ENCODE data around the gene ZNF232.
A peak's percentile ranks its signal among the peaks of the same experiment; 100 is the strongest.
"Not testable (repeated sequence)": the region's sequence is repeated elsewhere in the genome, so short reads cannot be mapped to it uniquely, and the experiment has no call there.

Gene ZNF232

DNA sequence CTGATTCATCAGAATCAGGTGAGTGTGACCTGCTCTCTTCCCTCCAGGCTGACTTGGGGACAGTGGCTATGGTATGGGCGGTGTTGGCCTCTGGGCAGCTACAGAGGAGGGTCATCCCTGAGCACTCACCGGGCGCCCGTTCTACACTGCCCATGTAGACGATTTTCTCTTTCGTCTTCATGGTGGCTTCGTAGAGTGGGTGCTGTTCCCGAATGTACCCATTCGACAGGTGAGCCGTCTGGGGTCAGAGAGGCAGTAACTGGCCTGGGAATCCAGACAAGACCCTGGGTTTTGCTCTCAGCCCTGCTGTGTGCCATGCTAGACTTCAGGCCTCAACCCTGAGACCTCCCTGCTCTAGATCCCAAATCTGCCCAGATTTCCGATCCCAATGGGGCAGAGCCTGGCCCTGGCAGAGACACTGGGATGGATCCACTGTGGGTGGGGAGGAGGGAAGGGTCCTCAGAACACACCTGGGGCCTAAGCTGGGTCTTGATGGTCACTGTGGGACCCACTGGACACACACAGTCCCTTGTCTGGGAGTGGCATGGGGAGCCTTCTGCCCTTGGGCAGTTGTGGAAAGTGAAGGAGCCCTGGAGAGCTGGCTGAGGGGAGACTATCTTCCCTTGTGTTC is 17.3 kb upstream of the ZNF232 start:
- DNase-seq: no peak

GRCh38 chr17:5128387-5128786 is 16.7 kb upstream of the ZNF232 start:
- DNase-seq: not testable (repeated sequence)

DNA sequence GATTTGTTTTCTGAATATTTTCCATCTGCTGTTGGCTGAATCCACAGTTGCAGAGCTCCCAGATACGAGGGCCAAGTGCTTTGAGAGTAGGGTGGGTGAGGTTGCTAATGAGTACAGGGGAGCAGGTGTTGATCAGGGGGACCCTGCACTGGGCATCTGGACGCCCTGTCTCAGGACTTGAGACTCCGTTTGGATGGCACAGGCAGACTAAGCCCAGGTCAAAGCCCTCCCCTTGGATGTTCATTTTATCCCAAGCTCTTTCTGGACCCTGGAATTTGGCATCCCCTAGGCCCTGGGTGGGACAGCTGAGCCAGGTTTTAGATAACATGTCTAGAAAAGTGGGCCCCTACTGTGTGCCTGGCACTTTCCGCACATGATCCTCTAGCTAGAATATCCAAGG is 16.2 kb upstream of the ZNF232 start:
- no peak for DNase-seq

DNA sequence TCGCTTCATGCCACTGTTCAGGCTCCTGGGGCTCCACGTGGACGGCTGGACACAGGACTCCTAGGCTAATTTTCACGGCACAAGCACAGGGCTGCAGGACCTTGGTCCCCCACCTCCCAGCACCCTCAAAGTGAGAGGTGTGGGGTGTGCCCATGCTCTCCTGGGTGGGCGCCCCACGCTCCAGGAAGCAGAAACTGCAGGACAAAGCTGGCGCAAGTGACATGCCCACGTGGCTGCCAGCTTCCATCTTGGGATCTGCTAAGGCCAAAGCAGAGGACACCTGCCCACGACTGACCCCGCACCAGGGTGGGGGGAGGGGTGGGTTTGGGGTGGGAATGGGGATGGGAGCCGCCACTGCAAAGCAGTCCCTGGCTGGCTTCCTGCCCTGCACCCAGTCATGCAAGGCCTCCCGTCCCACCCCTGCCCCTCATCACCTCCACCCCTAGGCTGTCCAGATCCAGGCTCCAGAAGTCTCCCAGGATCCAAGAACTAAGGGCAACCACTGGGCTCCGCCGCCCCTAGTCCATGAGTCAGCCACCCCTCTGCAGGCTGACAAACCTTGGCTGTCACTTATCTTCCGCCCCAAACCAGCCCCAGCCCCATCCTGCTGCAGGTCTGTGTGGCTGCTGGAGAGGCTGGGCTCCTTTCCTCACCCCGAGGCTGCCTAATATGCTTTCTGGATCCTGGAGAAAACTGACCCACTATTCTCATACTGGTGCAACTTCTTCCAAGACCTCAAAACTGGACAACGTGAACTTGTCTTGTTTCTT is 15.2 kb upstream of the ZNF232 start:
- no peak for DNase-seq

DNA sequence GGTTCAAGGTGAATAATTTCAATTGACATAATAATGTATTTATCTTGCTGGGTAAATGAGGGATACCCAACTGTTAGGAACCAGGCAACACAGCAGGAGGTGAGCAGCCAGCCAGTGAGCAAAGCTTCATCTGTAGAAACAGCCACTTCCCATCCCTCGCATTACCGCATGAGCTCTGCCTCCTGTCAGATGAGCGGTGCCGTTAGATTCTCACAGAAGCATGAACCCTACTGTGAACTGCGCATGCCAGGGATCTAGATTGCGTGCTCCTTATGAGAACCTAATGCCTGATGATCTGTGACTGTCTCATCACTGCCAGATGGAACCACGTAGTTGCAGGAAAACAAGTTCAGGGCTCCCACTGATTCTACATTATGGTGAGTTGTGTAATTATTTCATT is 13.2 kb upstream of the ZNF232 start:
- DNase-seq: not testable (repeated sequence)

- peak; percentile 38 for DNase-seq
These were observed 12.6 kb upstream of the ZNF232 start for GRCh38 chr17:5124125-5124760.

DNA sequence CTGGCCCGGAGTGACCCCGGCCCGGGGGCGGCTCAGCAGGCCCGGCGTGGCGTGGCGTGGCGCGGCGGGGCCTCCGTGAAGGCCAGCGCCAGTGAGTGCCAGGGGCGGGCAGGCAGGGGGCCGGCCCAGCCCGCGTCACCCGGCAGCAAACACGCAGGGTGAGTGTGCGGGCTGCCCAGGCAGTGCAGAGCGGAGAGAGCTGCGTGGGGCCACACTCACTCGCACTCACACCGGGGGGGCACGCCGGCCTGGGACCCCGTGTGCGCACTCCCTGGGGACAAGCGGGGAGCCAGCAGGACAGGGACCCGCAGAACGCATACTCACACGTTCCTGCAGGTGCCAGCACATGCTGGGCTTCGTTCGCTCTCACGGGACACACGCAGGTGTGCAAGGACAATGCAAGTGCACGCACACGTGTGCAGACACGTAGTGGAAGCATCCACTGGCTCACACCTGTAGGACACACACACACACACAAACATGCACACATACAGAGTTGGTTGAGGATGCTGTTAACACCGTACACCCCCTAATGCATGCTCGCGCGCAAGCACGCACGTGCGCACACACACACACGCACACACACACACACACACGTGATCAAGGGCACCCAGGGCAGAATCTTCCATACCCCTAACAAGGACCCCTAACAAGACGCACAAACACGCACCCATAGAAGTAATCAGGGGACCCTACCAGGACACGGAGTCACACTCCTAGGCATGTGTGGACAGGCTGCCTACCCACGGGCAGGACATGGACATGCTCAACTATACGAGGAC is 11.9 kb upstream of the ZNF232 start:
- no peak for DNase-seq

DNA sequence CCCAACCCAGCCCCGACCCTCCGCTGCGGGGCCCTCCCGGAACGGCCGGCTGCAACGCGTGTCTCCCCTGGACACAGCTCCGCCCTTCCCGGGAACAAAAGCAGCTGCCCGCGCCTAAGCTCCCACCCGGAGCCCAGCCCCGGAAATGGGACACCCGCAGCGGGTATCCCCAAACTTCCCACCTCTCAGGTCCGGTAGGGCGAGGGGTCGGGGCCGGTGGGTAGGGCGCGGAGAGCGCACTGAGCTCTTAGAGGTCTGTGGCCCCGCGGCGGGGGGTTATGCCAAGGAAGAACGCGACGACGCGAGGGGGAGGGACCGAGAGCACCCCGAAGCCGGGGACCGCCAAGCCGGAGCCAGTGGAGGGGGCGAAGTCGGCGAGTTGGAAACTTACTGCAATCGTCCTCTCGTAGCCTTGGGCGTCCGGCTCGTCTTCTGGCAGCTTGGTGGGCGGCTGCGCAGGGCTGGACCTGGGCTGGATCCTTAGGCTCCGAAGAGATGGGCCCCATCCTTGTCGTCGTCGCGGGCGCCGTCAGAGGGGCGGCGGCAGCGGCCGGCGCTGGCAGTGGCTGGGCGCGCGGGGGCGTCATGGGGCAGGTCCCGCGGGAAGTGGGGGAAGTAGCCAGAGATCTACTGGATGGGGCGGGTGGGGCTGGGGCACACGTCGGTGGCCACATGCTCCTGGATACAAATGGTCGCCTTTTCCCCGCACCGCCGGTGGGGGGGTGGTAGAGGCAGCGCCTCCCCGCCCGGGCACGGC is 11.1 kb upstream of the ZNF232 start:
- DNase-seq: peak; percentile 85

DNA sequence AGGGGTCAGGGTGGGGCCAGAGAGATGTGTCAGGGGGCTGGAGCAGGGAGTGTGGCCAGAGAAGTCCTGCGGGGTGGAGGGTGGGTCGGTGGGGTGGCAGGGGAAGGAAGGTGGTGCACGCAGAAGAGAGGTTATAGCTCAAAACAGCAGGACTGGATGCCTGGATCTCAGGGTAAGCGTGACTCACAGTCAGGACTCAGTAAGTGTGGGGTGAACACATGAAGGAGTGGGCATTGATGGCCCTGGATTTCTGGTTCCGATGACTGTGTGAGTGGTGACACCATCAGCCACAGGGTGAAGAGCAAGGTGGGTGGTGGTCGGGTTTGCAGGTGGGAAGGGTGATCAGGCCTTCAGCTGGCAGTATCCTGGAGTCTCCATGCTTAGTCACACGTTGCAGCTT is 10.4 kb upstream of the ZNF232 start:
- DNase-seq: not testable (repeated sequence)

DNA sequence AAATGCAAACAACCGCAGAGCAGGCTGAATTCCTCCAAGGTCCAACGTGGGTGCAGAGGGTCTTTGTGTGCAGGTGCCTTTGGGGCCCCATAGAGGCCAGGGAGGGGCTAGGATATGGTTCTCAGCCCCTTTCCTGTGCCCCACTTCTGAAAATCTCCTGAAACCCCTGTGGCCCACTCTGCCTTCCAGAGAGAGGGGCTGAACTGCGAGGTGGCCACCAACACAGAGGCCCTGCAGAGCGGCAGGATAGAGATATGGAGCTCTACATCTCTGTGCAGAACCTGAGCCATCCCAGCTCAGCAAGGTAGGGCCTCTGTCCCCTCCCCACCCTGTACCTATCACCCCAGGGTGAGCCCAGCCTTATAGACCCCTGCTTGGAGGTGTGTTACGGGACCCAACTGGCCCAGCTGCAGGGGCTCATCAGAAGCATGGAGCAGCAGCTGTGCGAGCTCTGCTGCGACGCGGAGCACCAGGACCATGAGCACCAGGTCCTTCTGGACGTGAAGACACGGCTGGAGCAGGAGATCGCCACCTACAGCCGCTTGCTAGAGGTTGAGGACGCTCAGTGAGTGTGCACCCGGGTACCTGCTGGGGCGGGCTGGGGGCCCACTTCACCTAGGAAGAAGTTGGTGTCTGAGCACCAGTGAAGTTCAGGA is 9.6 kb upstream of the ZNF232 start:
- no peak for DNase-seq

DNA sequence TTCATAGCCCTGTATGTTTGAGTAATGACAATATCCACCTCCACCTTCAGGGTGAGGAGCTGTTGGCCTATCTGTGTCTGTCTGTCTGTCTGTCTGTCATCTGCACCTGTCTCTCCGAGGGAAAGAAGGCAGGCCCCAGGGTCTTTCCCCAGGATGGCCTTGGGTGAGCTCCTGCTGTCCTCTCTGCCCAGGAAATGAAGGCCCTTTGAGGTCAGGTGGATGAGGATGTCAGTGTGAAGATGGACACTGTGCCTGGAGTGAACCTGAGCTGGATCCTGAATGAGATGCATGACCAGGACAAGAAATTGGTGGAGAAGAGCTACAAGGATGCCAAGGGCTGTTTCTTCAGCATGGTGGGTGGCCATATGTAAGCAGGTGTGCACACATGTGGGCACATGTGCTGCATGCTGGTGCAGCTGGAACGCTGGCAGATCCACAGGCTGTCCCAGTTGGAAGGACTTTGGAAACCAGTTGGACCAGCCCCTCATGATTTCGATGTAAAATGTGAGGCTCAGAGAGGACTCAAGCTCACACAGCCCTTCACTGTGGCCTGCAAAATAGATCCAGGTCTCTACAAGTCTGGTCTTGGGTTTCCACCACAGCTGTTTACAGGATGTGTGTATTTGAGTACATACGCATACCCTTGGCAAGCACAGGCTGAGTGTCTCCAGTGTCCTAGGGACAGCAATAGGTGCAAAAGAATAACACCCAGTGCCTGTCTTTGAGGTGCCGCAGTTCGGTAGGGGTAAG is 8.9 kb upstream of the ZNF232 start:
- not testable (repeated sequence) for DNase-seq

- DNase-seq: no peak
These were observed 8.4 kb upstream of the ZNF232 start for GRCh38 chr17:5120036-5120435.

GRCh38 chr17:5118219-5118618 is 6.5 kb upstream of the ZNF232 start:
- no peak for DNase-seq

GRCh38 chr17:5115673-5116651 is 4.3 kb upstream of the ZNF232 start, which contains the start of gene USP6:
USP6 (plus strand) TSS chr17:5116032; CDS start chr17:5130368, 14,336 bp downstream.
- DNase-seq: peak; percentile 48

- no peak for DNase-seq
These were observed 862 bp downstream of the ZNF232 start for GRCh38 chr17:5110816-5111215.

DNA sequence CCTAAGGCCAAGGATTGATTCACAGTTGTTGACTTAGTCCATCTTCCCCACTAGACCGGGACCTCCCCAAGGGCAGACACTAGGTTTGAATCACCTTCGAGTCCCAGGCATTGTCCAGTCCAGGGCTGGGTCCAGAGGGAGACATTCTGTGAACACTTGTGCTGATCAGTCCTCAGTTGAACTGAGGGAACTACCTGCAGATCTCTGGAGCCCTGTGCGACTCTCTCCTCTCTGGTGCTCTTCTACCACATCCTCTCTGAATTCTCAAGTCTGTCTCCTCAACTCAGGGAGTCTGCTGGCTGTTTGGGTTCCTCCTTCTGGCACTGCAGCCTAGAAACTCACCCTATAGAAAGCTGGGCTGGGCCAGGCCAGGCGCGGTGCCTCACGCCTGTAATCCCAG is 10.8 kb downstream of the ZNF232 start:
- no peak for DNase-seq

DNA sequence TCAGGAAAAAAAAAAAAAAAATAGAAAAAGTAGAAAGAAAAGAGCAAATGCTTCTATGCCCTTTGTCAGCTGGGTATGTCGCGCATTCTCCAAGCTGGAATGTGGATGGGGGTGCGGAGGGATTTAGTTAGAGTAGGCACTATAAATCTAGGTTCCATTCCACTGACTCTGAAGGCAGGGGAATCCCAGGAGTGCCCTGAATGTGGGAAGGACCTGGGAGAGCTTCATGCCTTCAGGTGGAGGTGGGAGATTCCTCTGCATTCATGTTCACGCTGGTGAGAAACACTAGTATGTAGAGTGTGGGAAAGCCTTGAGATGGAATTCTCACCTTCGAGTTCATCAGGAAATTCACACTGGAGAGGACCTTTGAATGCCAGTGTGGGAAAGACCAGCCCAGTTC is 12.4 kb downstream of the ZNF232 start:
- DNase-seq: no peak

- peak; percentile 95 for DNase-seq
These were observed 14.4 kb downstream of the ZNF232 start for GRCh38 chr17:5097101-5097834.

DNA sequence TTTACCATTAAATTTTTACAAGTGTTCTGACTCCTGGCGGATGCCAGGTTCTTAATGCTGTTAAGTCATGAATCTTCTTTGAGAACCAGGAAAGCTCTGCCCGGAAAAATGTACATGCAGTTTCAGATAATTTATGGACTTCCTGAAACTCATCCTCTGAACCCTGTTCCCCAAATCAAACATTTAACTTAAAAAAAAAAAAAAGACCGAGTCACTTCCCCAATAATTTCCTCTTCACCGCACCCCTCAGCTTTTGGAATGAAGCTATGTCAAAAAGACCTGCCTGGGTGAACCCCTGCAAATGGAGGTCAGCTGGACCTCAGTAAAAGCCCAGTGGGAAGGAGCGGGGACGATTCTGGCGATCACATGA is 15.0 kb downstream of the ZNF232 start:
- no peak for DNase-seq

All from retina (tissue), 1 donor.